Activated CD4-positive, alpha-beta T cell treated with anti-CD3 and anti-CD28 coated beads, Interleukin-2, amount 10 ng/mL, durations not matched to agents 7 days and 5 days (primary cell): ENCODE data around the gene IRX4. TPM values are rescaled to one million over a fixed set of nuclear protein-coding genes. Genes with fewer than 3 reads are reported as not detected.

ENCODE experiments used
- CTCF ChIA-PET: fragments of 350-600 bp; sonication (Branson Sonifier 250); formaldehyde crosslinking; loops from one replicate; lab custom pipeline; 2021; ENCODE audit warnings: antibody characterized with exemption; lab: Charles Lee
- POLR2A ChIA-PET: fragments of 350-600 bp; sonication (Branson Sonifier 250); formaldehyde crosslinking; loops from one replicate; lab custom pipeline; 2021; ENCODE audit warnings: antibody characterized with exemption; lab: Charles Lee
- DNase-seq: peaks from one replicate; pipeline ENCODE4 v3.0.0-alpha.2; 2020
- H3K27ac Mint-ChIP-seq: one replicate; pipeline ENCODE4 v1.8.0; 2021; ENCODE audit warnings: mild to moderate bottlenecking, moderate library complexity, mixed read lengths
- H3K27me3 Mint-ChIP-seq: one replicate; pipeline ENCODE4 v1.8.0; 2021; ENCODE audit warnings: mixed read lengths
- H3K36me3 Mint-ChIP-seq: one replicate; pipeline ENCODE4 v1.8.0; 2021; ENCODE audit warnings: low read depth, mixed read lengths
- H3K4me1 Mint-ChIP-seq: one replicate; pipeline ENCODE4 v1.8.0; 2021; ENCODE audit warnings: mixed read lengths
- H3K4me3 Mint-ChIP-seq: one replicate; pipeline ENCODE4 v1.8.0; 2021; ENCODE audit warnings: mild to moderate bottlenecking, moderate library complexity, mixed read lengths
- H3K9me3 Mint-ChIP-seq: one replicate; pipeline ENCODE4 v1.8.0; 2021; ENCODE audit warnings: mixed read lengths
- total RNA-seq, 2 experiments: library from RNA; stranded (reverse); gene quantifications; one replicate each; pipeline ENCODE4 v1.2.3, GENCODE V29; 2021

IRX4 gene
- total RNA-seq, 2 experiments from 2014 or later: not detected

DNA sequence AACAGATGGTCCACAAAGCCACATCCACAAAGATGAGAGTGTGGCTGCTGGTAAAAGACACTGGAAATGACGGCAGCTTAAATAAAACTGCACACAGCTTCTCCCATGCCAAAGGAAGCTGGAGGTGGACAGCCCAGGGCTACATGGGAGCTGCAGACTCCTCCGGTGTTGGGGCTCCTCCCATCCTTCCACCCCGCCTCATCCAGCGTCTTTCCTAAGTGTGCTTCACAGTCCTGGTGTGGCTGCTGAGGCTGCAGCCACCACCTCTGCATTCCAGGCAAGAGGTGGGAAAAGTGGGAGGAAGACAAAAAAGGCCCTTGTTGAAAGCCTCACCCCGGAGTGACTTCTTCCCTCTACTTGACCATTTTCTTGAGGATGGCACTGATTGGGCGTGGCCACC lies 37.0 kb upstream of the IRX4 start:
- Mint-ChIP-seq H3K36me3 (no peaks in the 10 kb centered on the region), H3K27me3 (no peaks in the 10 kb centered on the region), H3K27ac (no peak overlapping the region), H3K4me3 (no peak overlapping the region), H3K9me3 (no peaks in the 10 kb centered on the region), H3K4me1 (no peaks in the 10 kb centered on the region)
- ChIA-PET CTCF (no interaction called here), POLR2A (no interaction called here)
- DNase-seq: no peak

- Mint-ChIP-seq H3K27ac (no peak overlapping the region), H3K4me3 (no peak overlapping the region), H3K36me3 (no peaks in the 10 kb centered on the region), H3K27me3 (no peaks in the 10 kb centered on the region), H3K4me1 (no peaks in the 10 kb centered on the region), H3K9me3 (no peaks in the 10 kb centered on the region)
- DNase-seq: no peak
- ChIA-PET CTCF (no interaction called here), POLR2A (no interaction called here)
Measured at GRCh38 chr5:1919209-1919566, 36.5 kb upstream of the IRX4 start.

DNA sequence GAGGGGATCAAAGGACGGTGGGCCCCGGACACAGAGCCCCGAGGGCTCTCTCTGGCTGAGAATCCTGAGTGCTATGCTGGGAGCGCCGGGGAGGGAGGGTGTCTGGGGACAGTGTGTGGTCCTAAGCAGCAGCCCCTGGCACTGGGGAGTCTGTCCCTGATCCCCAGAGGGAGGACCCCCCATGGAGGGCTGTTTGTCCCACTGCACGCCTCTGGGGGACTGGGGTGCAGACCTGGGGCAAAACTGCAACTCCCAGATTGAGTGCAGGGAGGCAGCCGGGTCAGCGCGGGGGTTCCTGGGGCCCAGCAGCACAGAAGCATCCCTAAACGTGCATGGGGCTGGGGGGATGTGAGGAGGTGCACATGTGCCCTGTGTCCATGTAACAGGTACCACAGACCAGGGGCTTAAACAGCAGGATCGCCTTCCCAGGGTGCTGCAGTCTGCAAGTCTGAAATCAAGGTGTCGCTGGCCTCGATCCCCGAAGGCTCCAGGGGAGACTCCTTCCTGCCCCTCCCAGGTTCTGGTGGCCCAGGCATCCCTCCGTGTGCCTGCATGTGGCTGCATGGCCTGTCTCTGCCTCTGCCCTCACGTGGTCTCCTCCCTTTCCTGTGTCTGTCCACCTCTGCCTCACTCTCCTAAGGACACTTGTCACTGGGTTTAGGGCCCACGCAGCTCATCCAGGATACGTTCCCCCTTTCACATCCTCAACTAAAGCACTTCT lies 35.9 kb upstream of the IRX4 start:
- H3K27me3 Mint-ChIP-seq: no peaks in the 10 kb centered on the region
- no peak for DNase-seq
- H3K4me1 Mint-ChIP-seq: no peaks in the 10 kb centered on the region
- ChIA-PET CTCF (no interaction called here), POLR2A (no interaction called here)
- H3K4me3 Mint-ChIP-seq: no peak overlapping the region
- H3K9me3 Mint-ChIP-seq: no peaks in the 10 kb centered on the region
- H3K36me3 Mint-ChIP-seq: no peaks in the 10 kb centered on the region
- no peak overlapping the region for H3K27ac Mint-ChIP-seq

DNA sequence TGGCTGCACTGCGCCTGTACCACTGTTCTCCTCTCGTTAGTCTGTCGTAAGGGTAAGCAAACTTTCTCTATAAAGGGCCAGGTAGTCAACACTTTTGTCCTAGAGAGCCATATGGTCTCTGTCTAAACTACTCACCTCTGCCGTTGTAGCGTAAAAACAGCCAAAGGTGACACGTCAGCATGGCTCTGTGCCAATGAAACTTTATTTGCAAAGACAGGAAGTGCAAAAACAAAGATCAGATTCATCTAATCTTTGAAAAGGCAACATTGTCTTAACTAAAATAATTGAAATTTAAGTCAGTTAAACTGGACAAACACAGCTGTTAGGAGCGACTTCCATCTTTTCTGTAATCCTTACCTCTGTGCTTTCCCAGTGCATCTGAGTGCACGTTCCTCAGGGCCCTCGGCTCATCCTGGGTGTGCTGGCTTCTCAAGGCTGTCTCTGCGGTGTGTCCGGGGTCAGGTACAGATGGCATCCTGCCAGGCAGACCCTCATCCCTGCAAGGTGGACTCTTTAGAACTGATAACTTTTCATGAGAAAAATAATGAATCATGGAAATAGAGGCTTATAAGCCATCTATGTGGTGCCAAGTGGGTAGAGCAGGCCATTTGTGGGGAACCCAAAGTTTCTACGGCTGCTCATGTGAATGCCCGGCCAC lies 35.2 kb upstream of the IRX4 start:
- H3K27ac Mint-ChIP-seq: no peak overlapping the region
- no peak overlapping the region for H3K4me3 Mint-ChIP-seq
- H3K27me3 Mint-ChIP-seq: no peaks in the 10 kb centered on the region
- no peaks in the 10 kb centered on the region for H3K9me3 Mint-ChIP-seq
- POLR2A ChIA-PET: no interaction called here
- no peaks in the 10 kb centered on the region for H3K36me3 Mint-ChIP-seq
- no peaks in the 10 kb centered on the region for H3K4me1 Mint-ChIP-seq
- DNase-seq: no peak
- CTCF ChIA-PET: no interaction called here

DNA sequence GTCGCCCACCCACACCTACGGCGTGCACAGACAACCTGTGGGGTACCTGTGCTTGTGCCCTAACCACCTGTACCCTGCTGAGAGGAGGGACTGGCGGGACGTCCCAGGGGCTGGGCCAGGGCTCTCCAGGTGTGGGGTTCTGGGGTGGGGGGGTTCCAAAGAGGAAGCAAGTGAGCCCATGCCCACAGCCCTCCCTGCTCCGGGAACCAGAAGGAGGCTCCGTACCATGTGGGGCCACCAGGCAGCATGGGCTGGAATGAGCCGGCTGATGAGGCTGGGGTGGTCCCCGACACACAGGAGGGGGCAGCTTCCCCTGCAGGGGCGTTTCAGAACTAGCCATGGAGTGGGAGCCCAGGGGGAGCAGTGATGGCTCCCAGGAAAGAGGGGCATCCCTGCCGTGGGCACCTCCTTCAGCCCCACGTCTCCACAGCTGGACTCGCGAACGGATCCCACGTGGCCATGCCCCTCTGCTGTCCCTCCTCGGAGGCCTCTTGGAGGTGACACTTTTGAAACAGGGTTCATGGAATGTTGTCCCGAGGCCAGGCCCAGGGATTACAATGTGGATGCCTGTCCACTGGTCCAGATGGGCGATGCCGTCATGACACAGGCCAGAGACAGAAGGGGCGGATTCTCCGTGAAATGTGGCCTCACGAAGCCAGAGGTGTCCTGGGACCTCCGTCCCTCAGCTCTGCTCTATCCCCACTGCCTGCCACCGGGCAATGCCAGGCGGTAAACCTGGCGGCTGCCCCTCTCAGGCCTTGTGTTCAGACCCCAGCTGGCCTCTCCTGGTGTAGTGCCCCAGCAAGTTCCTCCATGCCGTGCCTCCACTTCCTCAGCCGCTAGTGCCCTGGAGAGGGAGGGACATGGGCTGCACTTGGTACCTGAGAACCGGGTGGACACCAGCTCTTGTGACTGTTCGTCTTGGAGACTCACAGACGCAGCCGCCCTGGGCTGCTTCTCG lies 33.6 kb upstream of the IRX4 start:
- DNase-seq: no peak
- H3K9me3 Mint-ChIP-seq: no peaks in the 10 kb centered on the region
- ChIA-PET CTCF (no interaction called here), POLR2A (no interaction called here)
- no peaks in the 10 kb centered on the region for H3K4me1 Mint-ChIP-seq
- H3K27me3 Mint-ChIP-seq: no peaks in the 10 kb centered on the region
- no peak overlapping the region for H3K4me3 Mint-ChIP-seq
- H3K36me3 Mint-ChIP-seq: no peaks in the 10 kb centered on the region
- no peak overlapping the region for H3K27ac Mint-ChIP-seq

- no peaks in the 10 kb centered on the region for H3K27me3 Mint-ChIP-seq
- H3K4me1 Mint-ChIP-seq: no peaks in the 10 kb centered on the region
- ChIA-PET POLR2A (no interaction called here), CTCF (no interaction called here)
- H3K27ac Mint-ChIP-seq: no peak overlapping the region
- H3K4me3 Mint-ChIP-seq: no peak overlapping the region
- H3K36me3 Mint-ChIP-seq: no peaks in the 10 kb centered on the region
- DNase-seq: no peak
- no peaks in the 10 kb centered on the region for H3K9me3 Mint-ChIP-seq
Measured at GRCh38 chr5:1915316-1915715, 32.6 kb upstream of the IRX4 start.

DNA sequence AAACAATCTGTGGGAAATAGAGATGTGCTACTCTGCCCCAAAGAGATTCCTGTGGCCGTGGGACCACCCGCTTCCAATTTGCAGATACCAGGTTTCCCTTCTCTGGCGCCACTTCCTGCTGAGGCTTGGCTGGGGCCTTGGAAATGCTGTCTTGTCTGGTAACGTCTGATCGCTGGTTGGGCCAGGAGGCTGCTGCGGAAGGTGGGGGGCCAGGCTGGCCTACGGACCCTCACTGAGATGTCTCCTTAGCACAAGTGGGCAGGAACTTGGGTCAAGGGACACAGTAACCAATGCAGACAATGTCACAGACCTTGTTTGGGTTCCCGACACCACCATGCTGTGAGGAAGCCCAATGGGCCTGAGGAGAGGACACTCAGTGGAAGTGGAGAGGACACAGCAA lies 31.7 kb upstream of the IRX4 start:
- CTCF ChIA-PET: no interaction called here
- DNase-seq: no peak
- H3K36me3 Mint-ChIP-seq: no peaks in the 10 kb centered on the region
- POLR2A ChIA-PET: no interaction called here
- no peaks in the 10 kb centered on the region for H3K4me1 Mint-ChIP-seq
- no peak overlapping the region for H3K4me3 Mint-ChIP-seq
- H3K27me3 Mint-ChIP-seq: no peaks in the 10 kb centered on the region
- no peaks in the 10 kb centered on the region for H3K9me3 Mint-ChIP-seq
- H3K27ac Mint-ChIP-seq: no peak overlapping the region

- DNase-seq: no peak
- no peaks in the 10 kb centered on the region for H3K27me3 Mint-ChIP-seq
- no peak overlapping the region for H3K27ac Mint-ChIP-seq
- H3K9me3 Mint-ChIP-seq: no peaks in the 10 kb centered on the region
- no peaks in the 10 kb centered on the region for H3K4me1 Mint-ChIP-seq
- no peak overlapping the region for H3K4me3 Mint-ChIP-seq
- ChIA-PET CTCF (no interaction called here), POLR2A (no interaction called here)
- H3K36me3 Mint-ChIP-seq: no peaks in the 10 kb centered on the region
Measured at GRCh38 chr5:1913578-1913977, 30.9 kb upstream of the IRX4 start.

DNA sequence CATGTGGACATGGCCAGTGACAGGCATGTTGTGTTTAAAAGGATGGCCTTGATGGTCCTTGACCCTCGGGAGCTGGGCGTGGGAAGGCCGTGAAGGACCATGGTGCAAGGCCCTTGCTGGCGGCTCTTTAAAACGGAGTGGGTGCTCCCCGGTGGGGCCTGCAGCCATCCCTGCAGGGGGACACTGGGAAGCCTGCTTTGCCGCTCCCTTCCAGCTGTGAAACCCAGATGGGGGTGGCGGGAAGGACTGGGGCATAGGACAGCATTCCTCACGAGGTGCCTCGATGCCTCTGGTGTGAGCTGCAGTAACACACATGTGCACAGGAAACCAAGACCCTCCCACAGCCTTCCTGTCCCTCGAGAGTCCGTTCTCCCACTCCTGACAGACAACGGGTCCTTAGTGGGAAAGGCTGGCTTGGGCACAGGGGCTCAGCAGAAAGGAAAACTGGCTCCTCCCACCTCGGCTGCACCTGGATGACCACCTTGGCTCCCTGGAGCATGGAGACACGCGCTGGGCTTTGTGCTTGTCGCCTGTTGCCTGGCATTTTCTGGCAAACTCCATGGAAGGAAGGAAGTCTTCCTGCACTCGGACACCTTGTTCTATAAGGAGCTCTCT lies 30.3 kb upstream of the IRX4 start:
- CTCF ChIA-PET: no interaction called here
- no peak for DNase-seq
- Mint-ChIP-seq H3K4me3 (no peak overlapping the region), H3K9me3 (no peaks in the 10 kb centered on the region), H3K4me1 (no peaks in the 10 kb centered on the region), H3K27ac (no peak overlapping the region), H3K27me3 (no peaks in the 10 kb centered on the region), H3K36me3 (no peaks in the 10 kb centered on the region)
- POLR2A ChIA-PET: no interaction called here

DNA sequence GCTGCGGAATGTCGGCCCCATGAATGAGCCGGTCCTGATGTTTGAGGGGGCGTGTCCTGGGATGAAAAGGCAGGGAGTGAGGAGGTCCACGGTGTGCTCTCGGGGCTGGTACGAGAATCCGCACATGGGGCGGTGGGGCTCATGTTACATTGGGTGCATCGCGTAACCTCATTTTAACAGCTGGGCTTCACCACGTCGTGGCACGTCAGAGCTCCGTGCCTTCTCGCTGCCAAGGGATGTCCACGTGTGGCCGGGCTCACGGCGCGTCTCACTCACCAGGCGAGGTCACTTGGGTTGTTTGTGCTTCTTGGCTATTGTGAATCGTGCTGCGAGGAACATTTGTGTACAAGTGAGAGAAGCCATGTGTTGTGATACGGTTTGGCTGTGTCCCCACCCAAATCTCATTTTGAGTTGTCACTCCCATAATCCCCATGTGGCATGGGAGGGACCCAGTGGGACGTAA lies 29.1 kb upstream of the IRX4 start:
- no peak overlapping the region for H3K4me3 Mint-ChIP-seq
- H3K27me3 Mint-ChIP-seq: no peaks in the 10 kb centered on the region
- H3K4me1 Mint-ChIP-seq: no peaks in the 10 kb centered on the region
- H3K36me3 Mint-ChIP-seq: no peaks in the 10 kb centered on the region
- ChIA-PET POLR2A (no interaction called here), CTCF (no interaction called here)
- no peaks in the 10 kb centered on the region for H3K9me3 Mint-ChIP-seq
- DNase-seq: no peak
- no peak overlapping the region for H3K27ac Mint-ChIP-seq

GRCh38 chr5:1910861-1911772 lies 28.4 kb upstream of the IRX4 start:
- Mint-ChIP-seq H3K4me1 (no peaks in the 10 kb centered on the region), H3K27ac (no peak overlapping the region), H3K27me3 (no peaks in the 10 kb centered on the region), H3K4me3 (no peak overlapping the region), H3K36me3 (no peaks in the 10 kb centered on the region), H3K9me3 (no peaks in the 10 kb centered on the region)
- no peak for DNase-seq
- ChIA-PET POLR2A (no interaction called here), CTCF (no interaction called here)

- no peak overlapping the region for H3K27ac Mint-ChIP-seq
- no peaks in the 10 kb centered on the region for H3K4me1 Mint-ChIP-seq
- no peaks in the 10 kb centered on the region for H3K27me3 Mint-ChIP-seq
- CTCF ChIA-PET: no interaction called here
- no peaks in the 10 kb centered on the region for H3K9me3 Mint-ChIP-seq
- POLR2A ChIA-PET: no interaction called here
- H3K4me3 Mint-ChIP-seq: no peak overlapping the region
- no peaks in the 10 kb centered on the region for H3K36me3 Mint-ChIP-seq
- DNase-seq: no peak
Measured at GRCh38 chr5:1910081-1910760, 27.5 kb upstream of the IRX4 start.
